Testis (tissue), 2 donors: ENCODE results near the gene PAPOLA.

Experiments
- CTCF ChIP-seq, 3 experiments: fragments of 450-650 bp in 2 of 3; fragments of 200-600 bp in 1 of 3; sonication (generic) in 1 of 3; IDR thresholded peaks; one replicate each; pipeline ENCODE4 v1.5.1; 2016 to 2019; ENCODE audit warnings: antibody characterized with exemption in 3 of 3, mild to moderate bottlenecking in 2 of 3, moderate library complexity in 1 of 3
- POLR2A ChIP-seq: fragments of 450-650 bp; IDR thresholded peaks from one replicate; pipeline ENCODE4 v1.6.1; 2017; ENCODE audit warnings: antibody characterized with exemption, mild to moderate bottlenecking, moderate library complexity

GRCh38 chr14:96497087-96497486 is 5.1 kb upstream of the PAPOLA start:
- no peak for TF ChIP-seq CTCF (IDR thresholded peaks at IDR 0.05)
- no peak for TF ChIP-seq POLR2A
